NCI-H774 (cell line): ENCODE measurements around the gene DDX39B.

ENCODE experiments used
- DNase-seq: peaks from one replicate; lab custom pipeline; 2025; lab: John Stamatoyannopoulos, UW

Gene DDX39B

GRCh38 chr6:31547727-31548543 is 6.1 kb upstream of the DDX39B start:
- DNase-seq, result no peak

- peak; percentile 90 for DNase-seq
Observed at GRCh38 chr6:31546958-31547726, 5.3 kb upstream of the DDX39B start, which contains the start of gene NFKBIL1. Gene NFKBIL1 (plus strand): TSS chr6:31547608. CDS start chr6:31547695, 87 bp downstream.

- DNase-seq, result peak; percentile 88
Observed at GRCh38 chr6:31546339-31546957, 4.6 kb upstream of the DDX39B start, which contains the start of gene ATP6V1G2. Gene ATP6V1G2 (minus strand): TSS chr6:31546608. CDS start chr6:31546559, 49 bp downstream.

- DNase-seq, result no peak
Observed at GRCh38 chr6:31545291-31545690, 3.5 kb upstream of the DDX39B start.

- no peak for DNase-seq
Observed at GRCh38 chr6:31544676-31545075, 2.9 kb upstream of the DDX39B start.

GRCh38 chr6:31543639-31544038 is 1.8 kb upstream of the DDX39B start:
- no peak for DNase-seq

GRCh38 chr6:31541059-31541657 is 645 bp downstream of the DDX39B start:
- no peak for DNase-seq

GRCh38 chr6:31540640-31541039 is 1.2 kb downstream of the DDX39B start:
- DNase-seq, result no peak

- no peak for DNase-seq
Observed at GRCh38 chr6:31538805-31539400, 2.9 kb downstream of the DDX39B start.

GRCh38 chr6:31535538-31536324 is 6.1 kb downstream of the DDX39B start:
- no peak for DNase-seq

GRCh38 chr6:31534521-31535040 is 7.2 kb downstream of the DDX39B start:
- DNase-seq, result no peak

GRCh38 chr6:31534011-31534410 is 7.8 kb downstream of the DDX39B start:
- DNase-seq, result no peak

GRCh38 chr6:31533455-31533841 is 8.4 kb downstream of the DDX39B start:
- no peak for DNase-seq

GRCh38 chr6:31532644-31533454 is 9.0 kb downstream of the DDX39B start:
- DNase-seq, result no peak

GRCh38 chr6:31531771-31532643 is 9.8 kb downstream of the DDX39B start:
- no peak for DNase-seq

GRCh38 chr6:31531162-31531561 is 10.6 kb downstream of the DDX39B start:
- no peak for DNase-seq

- DNase-seq, result no peak
Observed at GRCh38 chr6:31530659-31531058, 11.1 kb downstream of the DDX39B start.

GRCh38 chr6:31529329-31530150 is 12.3 kb downstream of the DDX39B start:
- no peak for DNase-seq
